B cell (primary cell): ENCODE data around the gene UNC93B1. TPM values are rescaled to one million over a fixed set of nuclear protein-coding genes. Genes with fewer than 3 reads are reported as not detected.
A peak's percentile ranks its signal among the peaks of the same experiment; 100 is the strongest.

Source experiments
- ATAC-seq: fragments of 200-7000 bp; cut with Tn5 transposase; one replicate; pipeline ENCODE4 v1.10.0; 2021; ENCODE audit warnings: low read depth, mild to moderate bottlenecking, moderate number of reproducible peaks, moderate library complexity
- CTCF ChIA-PET: fragments of 350-600 bp; sonication (Branson Sonifier 250); formaldehyde crosslinking; loops from one replicate; lab custom pipeline; 2021; ENCODE audit warnings: antibody characterized with exemption, inconsistent platforms; lab: Charles Lee
- POLR2A ChIA-PET: fragments of 350-600 bp; sonication (Branson Sonifier 250); formaldehyde crosslinking; loops from one replicate; lab custom pipeline; 2021; ENCODE audit warnings: antibody characterized with exemption; lab: Charles Lee
- DNase-seq: peaks from one replicate; pipeline ENCODE4 v3.0.0; 2013
- H2AFZ ChIP-seq: 2 replicates; pipeline ENCODE4 v1.6.1; 2012; ENCODE audit warnings: mild to moderate bottlenecking, low read depth, low read length; ENCODE audit not compliant: insufficient read depth, poor library complexity, severe bottlenecking
- H3K27ac ChIP-seq, 2 donors: 1 replicate in 1 of 2; 2 replicates in 1 of 2; pipeline ENCODE4 v1.5.1; 2012 to 2013; ENCODE audit warnings: low read length in 2 of 2, mild to moderate bottlenecking in 2 of 2, moderate library complexity in 1 of 2
- H3K27me3 ChIP-seq, 4 experiments: fragments of 200-600 bp in 1 of 4; sonication (generic) in 1 of 4; replicated peaks in 1 of 4; 1 replicate in 2 of 4; 2 replicates in 2 of 4; pipeline versions ENCODE4 v1.6.1 to v1.7.0; 2013 to 2016; ENCODE audit warnings: low read length in 3 of 4, mild to moderate bottlenecking in 2 of 4, mixed read lengths in 1 of 4, moderate library complexity in 1 of 4; ENCODE audit not compliant: insufficient read depth in 4 of 4, control insufficient read depth in 3 of 4; ENCODE audit errors: control extremely low read depth in 1 of 4
- H3K36me3 ChIP-seq, 2 experiments: replicated peaks in 1 of 2; 1 replicate in 1 of 2; 2 replicates in 1 of 2; pipeline versions ENCODE4 v1.6.1 to v1.7.1; 2013; ENCODE audit warnings: low read length in 1 of 2; ENCODE audit not compliant: insufficient read depth in 2 of 2, control insufficient read depth in 1 of 2; ENCODE audit errors: control extremely low read depth in 1 of 2, extremely low read depth in 1 of 2
- H3K4me1 ChIP-seq, 2 donors: fragments of 200-600 bp in 1 of 2; sonication (generic) in 1 of 2; 1 replicate in 1 of 2; 2 replicates in 1 of 2; pipeline versions ENCODE4 v1.5.1 to v1.6.1; 2013 to 2017; ENCODE audit warnings: low read length in 2 of 2; ENCODE audit not compliant: control insufficient read depth in 2 of 2, insufficient read depth in 2 of 2
- H3K4me2 ChIP-seq: replicated peaks from 2 replicates; pipeline ENCODE3; 2012; ENCODE audit warnings: mild to moderate bottlenecking, low read depth, low read length; ENCODE audit not compliant: poor library complexity, severe bottlenecking
- H3K4me3 ChIP-seq, 5 experiments: fragments of 200-600 bp in 1 of 5; sonication (generic) in 1 of 5; 1 replicate in 3 of 5; 2 replicates in 2 of 5; pipeline versions ENCODE4 v1.5.1 to v1.7.0; 2011 to 2016; ENCODE audit warnings: low read length in 4 of 5, mild to moderate bottlenecking in 4 of 5, low read depth in 2 of 5, control low read depth in 1 of 5, moderate library complexity in 1 of 5; ENCODE audit not compliant: insufficient read depth in 1 of 5; ENCODE audit errors: control extremely low read depth in 1 of 5, extremely low read depth in 1 of 5
- H3K79me2 ChIP-seq: fragments of 200-600 bp; sonication (generic); one replicate; pipeline ENCODE4 v1.6.0; 2016; ENCODE audit warnings: low read length; ENCODE audit not compliant: control insufficient read depth, insufficient read depth
- H3K9ac ChIP-seq: fragments of 200-600 bp; sonication (generic); 2 replicates; pipeline ENCODE4 v1.6.1; 2017; ENCODE audit warnings: mild to moderate bottlenecking, low read length, moderate library complexity
- H3K9me3 ChIP-seq, 3 donors: one replicate each; pipeline versions ENCODE4 v1.6.1 to v1.7.1; 2013; ENCODE audit warnings: low read length in 2 of 3; ENCODE audit not compliant: control insufficient read depth in 2 of 3, insufficient read depth in 1 of 3; ENCODE audit errors: control extremely low read depth in 1 of 3
- H4K20me1 ChIP-seq: 2 replicates; pipeline ENCODE4 v1.6.0; 2012; ENCODE audit warnings: mild to moderate bottlenecking, low read length; ENCODE audit not compliant: insufficient read depth, control insufficient read depth, poor library complexity, severe bottlenecking
- H3K27ac Mint-ChIP-seq: one replicate; pipeline ENCODE4 v1.8.0; 2021; ENCODE audit warnings: mixed read lengths
- H3K27me3 Mint-ChIP-seq: one replicate; pipeline ENCODE4 v1.8.0; 2021; ENCODE audit warnings: mixed read lengths
- H3K4me1 Mint-ChIP-seq: one replicate; pipeline ENCODE4 v1.8.0; 2021; ENCODE audit warnings: mixed read lengths
- H3K4me3 Mint-ChIP-seq: one replicate; pipeline ENCODE4 v1.8.0; 2021; ENCODE audit warnings: mixed read lengths
- H3K9me3 Mint-ChIP-seq: one replicate; pipeline ENCODE4 v1.8.0; 2022; ENCODE audit warnings: mixed read lengths; ENCODE audit not compliant: insufficient read depth
- EZH2 ChIP-seq: IDR thresholded peaks from 2 replicates; pipeline ENCODE4 v1.6.1; 2012; ENCODE audit warnings: borderline replicate concordance, low read depth, mild to moderate bottlenecking, moderate library complexity, low read length; ENCODE audit not compliant: insufficient read depth, poor library complexity, severe bottlenecking
- WGBS: methylation state at CpG from one replicate; pipeline ENCODE4 v1.1.5; 2013; ENCODE audit warnings: missing lambda C conversion rate; ENCODE audit not compliant: insufficient coverage; 5-methylcytosine and 5-hydroxymethylcytosine counted together
- intact Hi-C: fragments of 100-400 bp; cut with micrococcal nuclease; formaldehyde crosslinking; loops from one replicate; pipeline ENCODE4 v1.10.0; 2022
- polyA plus RNA-seq: library from polyadenylated mRNA; depleted of rRNA; stranded (reverse); fragments of >200 nt; gene quantifications from 2 replicates; pipeline ENCODE4 v1.2.3, GENCODE V29; 2012
- total RNA-seq, 2 donors: library from RNA; stranded (reverse); fragments of 120-200 nt in 1 of 2; gene quantifications; 1 replicate in 1 of 2; 2 replicates in 1 of 2; pipeline versions ENCODE4 v1.2.3 to v1.2.4, GENCODE V29; 2013 to 2022
- TF ChIP-seq, protein P1 (sequence below): fragments of 200-600 bp; IDR thresholded peaks from one replicate; pipeline ENCODE4 v1.8.0; 2022; ENCODE audit warnings: antibody characterized with exemption, mild to moderate bottlenecking

The UNC93B1 gene
- total and polyA plus RNA-seq, 2 donors (not counting 1 experiment from before 2014, with no cell fraction given), result 114 to 308 TPM

GRCh38 chr11:68008381-68009337 is 4.8 kb upstream of the UNC93B1 start:
- Mint-ChIP-seq H3K4me3 (peak overlapping the region; percentile 76), H3K27me3 (no peaks in the 10 kb centered on the region), H3K9me3 (no peaks in the 10 kb centered on the region), H3K4me1 (peaks cover 54% of the 10 kb centered on the region), H3K27ac (peak overlapping the region; percentile 86)
- H4K20me1 ChIP-seq, result peaks cover 47% of the 10 kb centered on the region
- H3K4me3 ChIP-seq, result peak overlapping the region in 3 of 5 experiments; percentile 8 to 20 (median 10)
- peak; percentile 23 for ATAC-seq
- no peaks in the 10 kb centered on the region for H3K27me3 ChIP-seq
- CTCF ChIA-PET, result interaction anchor here (0.6 to 4.9 kb wide), 14 partner anchors 14 to 363 kb away, joined by 3 to 72 read pairs (median 4); partner anchors contain the start of gene NDUFS8
- TF ChIP-seq, protein P1, sequence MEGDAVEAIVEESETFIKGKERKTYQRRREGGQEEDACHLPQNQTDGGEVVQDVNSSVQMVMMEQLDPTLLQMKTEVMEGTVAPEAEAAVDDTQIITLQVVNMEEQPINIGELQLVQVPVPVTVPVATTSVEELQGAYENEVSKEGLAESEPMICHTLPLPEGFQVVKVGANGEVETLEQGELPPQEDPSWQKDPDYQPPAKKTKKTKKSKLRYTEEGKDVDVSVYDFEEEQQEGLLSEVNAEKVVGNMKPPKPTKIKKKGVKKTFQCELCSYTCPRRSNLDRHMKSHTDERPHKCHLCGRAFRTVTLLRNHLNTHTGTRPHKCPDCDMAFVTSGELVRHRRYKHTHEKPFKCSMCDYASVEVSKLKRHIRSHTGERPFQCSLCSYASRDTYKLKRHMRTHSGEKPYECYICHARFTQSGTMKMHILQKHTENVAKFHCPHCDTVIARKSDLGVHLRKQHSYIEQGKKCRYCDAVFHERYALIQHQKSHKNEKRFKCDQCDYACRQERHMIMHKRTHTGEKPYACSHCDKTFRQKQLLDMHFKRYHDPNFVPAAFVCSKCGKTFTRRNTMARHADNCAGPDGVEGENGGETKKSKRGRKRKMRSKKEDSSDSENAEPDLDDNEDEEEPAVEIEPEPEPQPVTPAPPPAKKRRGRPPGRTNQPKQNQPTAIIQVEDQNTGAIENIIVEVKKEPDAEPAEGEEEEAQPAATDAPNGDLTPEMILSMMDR, result no peak
- TF ChIP-seq EZH2, result no peak
- H3K9me3 ChIP-seq, result no peaks in the 10 kb centered on the region
- peak overlapping the region; percentile 46 to 51 for H3K27ac ChIP-seq
- peak overlapping the region; percentile 74 for H3K4me2 ChIP-seq
- no peaks in the 10 kb centered on the region for H3K36me3 ChIP-seq
- peaks cover 56 to 71% of the 10 kb centered on the region in 2 donors for H3K4me1 ChIP-seq
- POLR2A ChIA-PET, result interaction anchor here (0.7 to 1.1 kb wide), 3 partner anchors 30 to 207 kb away, joined by 3 read pairs; partner anchors contain the start of gene TCIRG1
- DNase-seq, result peak; percentile 74
- H2AFZ ChIP-seq, result peak overlapping the region; percentile 35
- intact Hi-C loops, result loop anchor here (1.0 to 10.0 kb wide), 3 partner anchors 198 to 436 kb away; partner anchors contain the start of gene C11orf24
- peak overlapping the region; percentile 18 for H3K9ac ChIP-seq
- H3K79me2 ChIP-seq, result peaks cover 39% of the 10 kb centered on the region
- 45% methylated on average over 23 of the region's 27 CpGs for WGBS
